Uterus (tissue), 4 donors: ENCODE measurements around the gene LTF. TPM values are rescaled to one million over a fixed set of nuclear protein-coding genes. Genes with fewer than 3 reads are reported as not detected.
"Not testable (repeated sequence)": the region's sequence is repeated elsewhere in the genome, so short reads cannot be mapped to it uniquely, and the experiment has no call there.

Experiments used
- DNase-seq, 2 donors: peaks; one replicate each; pipeline ENCODE4 v3.0.0-alpha.2; 2019 to 2020
- H3K27ac ChIP-seq, 2 donors: fragments of 200-600 bp; sonication (generic); 1 replicate in 1 of 2; 2 replicates in 1 of 2; pipeline ENCODE4 v1.5.1; 2016 to 2018
- H3K27me3 ChIP-seq, 2 donors: fragments of 200-600 bp; sonication (generic); one replicate each; pipeline ENCODE4 v1.5.1; 2018 to 2019; ENCODE audit warnings: control low read depth in 1 of 2
- H3K36me3 ChIP-seq, 2 donors: fragments of 200-600 bp; sonication (generic); one replicate each; pipeline ENCODE4 v1.5.1; 2019; ENCODE audit warnings: control low read depth in 1 of 2
- H3K4me1 ChIP-seq, 2 donors: fragments of 200-600 bp; sonication (generic); one replicate each; pipeline ENCODE4 v1.5.1; 2018 to 2019; ENCODE audit warnings: control low read depth in 1 of 2
- H3K4me3 ChIP-seq, 2 donors: fragments of 200-600 bp; sonication (generic); 1 replicate in 1 of 2; 2 replicates in 1 of 2; pipeline ENCODE4 v1.5.1; 2018 to 2019; ENCODE audit warnings: mild to moderate bottlenecking in 1 of 2
- H3K9me3 ChIP-seq, 2 donors: fragments of 200-600 bp; sonication (generic); one replicate each; pipeline ENCODE4 v1.5.1; 2019; ENCODE audit warnings: control low read depth in 1 of 2
- CTCF ChIP-seq, 4 experiments: fragments of 200-600 bp in 2 of 4; fragments of 450-650 bp in 2 of 4; sonication (generic) in 2 of 4; IDR thresholded peaks; one replicate each; pipeline ENCODE4 v1.5.1; 2016 to 2019; ENCODE audit warnings: antibody characterized with exemption in 4 of 4, mild to moderate bottlenecking in 2 of 4, moderate library complexity in 1 of 4
- POLR2A ChIP-seq, 2 donors: fragments of 450-650 bp; IDR thresholded peaks; one replicate each; pipeline ENCODE4 v1.6.1; 2016; ENCODE audit warnings: antibody characterized with exemption in 2 of 2, mild to moderate bottlenecking in 1 of 2, moderate library complexity in 1 of 2
- intact Hi-C: fragments of 100-400 bp; cut with DNase I; formaldehyde crosslinking; loops from one replicate; pipeline ENCODE4 v1.15.1; 2023; ENCODE audit warnings: low total_unique reads
- total RNA-seq, 4 donors: library from RNA; depleted of rRNA in 3 of 4; stranded (reverse); fragments of >200 nt in 3 of 4; gene quantifications; one replicate each; pipeline versions ENCODE4 v1.1.0 to v1.2.4, GENCODE V29; 2014 to 2023
- donor health status: DM: yes; HTN: yes; CAD: no.

The LTF gene
- total RNA-seq, 4 donors from 2014 or later: 0.59 to 9.0 (median 2.8) TPM

- DNase-seq: no peak
- no peak overlapping the region for H3K27ac ChIP-seq
- H3K9me3 ChIP-seq: no peaks in the 10 kb centered on the region
- H3K4me1 ChIP-seq: no peaks in the 10 kb centered on the region
- H3K36me3 ChIP-seq: no peaks in the 10 kb centered on the region
- TF ChIP-seq CTCF (IDR thresholded peaks at IDR 0.05): no peak
- TF ChIP-seq POLR2A (IDR thresholded peaks at IDR 0.05): no peak
- intact Hi-C loops: no loop called here
- no peaks in the 10 kb centered on the region for H3K27me3 ChIP-seq
- H3K4me3 ChIP-seq: no peak overlapping the region
Measured at GRCh38 chr3:46389306-46389705, 75.4 kb downstream of the LTF start.

- DNase-seq, H3K4me1 ChIP-seq, intact Hi-C loops, H3K27me3 ChIP-seq, H3K36me3 ChIP-seq, H3K27ac ChIP-seq, H3K9me3 ChIP-seq, H3K4me3 ChIP-seq: not testable (repeated sequence)
Measured at GRCh38 chr3:46388847-46389246, 75.9 kb downstream of the LTF start.

DNA sequence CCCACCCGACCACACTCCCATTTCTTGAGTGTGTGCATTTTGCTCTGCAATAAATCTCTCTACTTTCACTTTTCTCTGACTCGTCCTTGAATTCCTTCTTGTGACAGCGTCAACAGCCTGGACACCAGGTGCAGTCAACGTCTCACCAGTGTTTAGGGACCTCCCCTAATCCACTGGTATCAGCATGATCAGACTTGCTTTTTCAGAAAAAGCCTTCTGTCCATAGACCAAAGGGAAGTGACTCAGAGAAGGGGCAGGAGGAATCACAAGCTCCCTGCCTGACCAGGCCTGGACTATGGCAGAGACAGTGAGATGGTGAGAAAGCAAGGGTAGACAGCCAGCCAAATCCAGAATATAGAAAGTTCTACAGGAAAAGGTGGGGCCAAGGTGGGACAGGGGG is 78.5 kb downstream of the LTF start:
- TF ChIP-seq POLR2A (IDR thresholded peaks at IDR 0.05): no peak
- TF ChIP-seq CTCF (IDR thresholded peaks at IDR 0.05): no peak
- Histone ChIP-seq H3K4me3 (no peak overlapping the region), H3K27me3 (no peaks in the 10 kb centered on the region), H3K36me3 (no peaks in the 10 kb centered on the region), H3K27ac (no peak overlapping the region), H3K4me1 (no peaks in the 10 kb centered on the region), H3K9me3 (no peaks in the 10 kb centered on the region)
- intact Hi-C loops: no loop called here
- no peak for DNase-seq

Other genes starting within 250 kb of the LTF start
- gene CCR3, start 222.4 kb downstream of the LTF start, total RNA-seq: not detected
- 1 to 10 TPM in 3 of 4 donors, not detected in 1; 2.7 to 7.1 (median 3.7) TPM for gene CCR2, start 110.8 kb downstream of the LTF start, total RNA-seq
- gene CCR5, start 94.0 kb downstream of the LTF start, total RNA-seq: 1 to 10 TPM in 1 of 4 donors, under 1 TPM in 1, not detected in 2; 0.41 to 1.2 TPM
- 1 to 10 TPM in 3 of 4 donors, under 1 TPM in 1; 0.88 to 3.2 (median 1.7) TPM for gene CCRL2, start 57.6 kb downstream of the LTF start, total RNA-seq
- not detected for gene RTP3, start 33.1 kb upstream of the LTF start, total RNA-seq
- gene LRRC2, start 101.4 kb upstream of the LTF start, total RNA-seq: 10 to 100 TPM in 1 of 4 donors, 1 to 10 TPM in 3; 1.0 to 10.7 (median 5.9) TPM
- gene FAM240A, start 147.6 kb upstream of the LTF start, total RNA-seq: not detected
- 10 to 100 TPM; 15.7 to 75.3 (median 31.5) TPM for gene ALS2CL, start 228.8 kb upstream of the LTF start, total RNA-seq
- gene TMIE, start 236.5 kb upstream of the LTF start, total RNA-seq: 1 to 10 TPM in 2 of 4 donors, under 1 TPM in 1, not detected in 1; 0.41 to 2.1 (median 1.6) TPM